G401 (cell line): Measurements from ENCODE around the gene TPO. TPM values are rescaled to one million over a fixed set of nuclear protein-coding genes. Genes with fewer than 3 reads are reported as not detected.
"Not testable (repeated sequence)": the region's sequence is repeated elsewhere in the genome, so short reads cannot be mapped to it uniquely, and the experiment has no call there.

Experiments used
- DNase-seq: peaks from one replicate; pipeline ENCODE4 v3.0.0-alpha.2; 2015; ENCODE audit warnings: low spot score
- in situ Hi-C: cut with HindIII; loops from 2 replicates; pipeline ENCODE4 v1.10.0; 2016; ENCODE audit warnings: low sequenced_read_pairs, mixed read lengths
- total RNA-seq: library from RNA; depleted of rRNA; stranded (reverse); fragments of >200 nt; shearing (Covaris generic); gene quantifications from 2 replicates; pipeline ENCODE4 v1.2.3, GENCODE V29; 2014; rRNA removed

The TPO gene
- total RNA-seq = not detected in 2 replicates

- DNase-seq = no peak
- in situ Hi-C loops = no loop called here
Observed at GRCh38 chr2:1413156-1413710, at the start of gene TPO. TSS of gene TPO (plus strand) at chr2:1413463. CDS start at chr2:1414409, 946 bp downstream.

GRCh38 chr2:1366546-1367134 is 46.6 kb upstream of the TPO start:
- in situ Hi-C loops = no loop called here
- DNase-seq = peak; percentile 3

- in situ Hi-C loops = no loop called here
- DNase-seq = no peak
Observed at GRCh38 chr2:1367601-1368000, 45.7 kb upstream of the TPO start.

- no peak for DNase-seq
- in situ Hi-C loops = no loop called here
Observed at GRCh38 chr2:1369905-1370304, 43.4 kb upstream of the TPO start.

GRCh38 chr2:1370461-1370860 is 42.8 kb upstream of the TPO start:
- in situ Hi-C loops = no loop called here
- no peak for DNase-seq

- DNase-seq = no peak
- in situ Hi-C loops = no loop called here
Observed at GRCh38 chr2:1371082-1371481, 42.2 kb upstream of the TPO start.

- DNase-seq = no peak
Observed at GRCh38 chr2:1373830-1374229, 39.4 kb upstream of the TPO start.

GRCh38 chr2:1374287-1374686 is 39.0 kb upstream of the TPO start:
- no peak for DNase-seq
- in situ Hi-C loops = no loop called here

More at GRCh38 chr2:1373830-1374229, 39.4 kb upstream of the TPO start:
- in situ Hi-C loops = no loop called here

GRCh38 chr2:1375794-1376193 is 37.5 kb upstream of the TPO start:
- in situ Hi-C loops = no loop called here
- no peak for DNase-seq

GRCh38 chr2:1377473-1377872 is 35.8 kb upstream of the TPO start:
- in situ Hi-C loops = no loop called here
- DNase-seq = no peak

GRCh38 chr2:1378456-1379150 is 34.7 kb upstream of the TPO start:
- in situ Hi-C loops = no loop called here
- no peak for DNase-seq

GRCh38 chr2:1381644-1382043 is 31.6 kb upstream of the TPO start:
- DNase-seq = no peak
- in situ Hi-C loops = no loop called here

- DNase-seq, in situ Hi-C loops: not testable (repeated sequence)
Observed at GRCh38 chr2:1387954-1388725, 25.1 kb upstream of the TPO start.

GRCh38 chr2:1390118-1390517 is 23.1 kb upstream of the TPO start:
- in situ Hi-C loops, DNase-seq: not testable (repeated sequence)

GRCh38 chr2:1393321-1393720 is 19.9 kb upstream of the TPO start:
- in situ Hi-C loops = no loop called here
- DNase-seq = no peak

- no peak for DNase-seq
- in situ Hi-C loops = no loop called here
Observed at GRCh38 chr2:1394709-1395408, 18.4 kb upstream of the TPO start.

GRCh38 chr2:1397350-1397749 is 15.9 kb upstream of the TPO start:
- DNase-seq = no peak
- in situ Hi-C loops = no loop called here

GRCh38 chr2:1398191-1398590 is 15.1 kb upstream of the TPO start:
- in situ Hi-C loops = no loop called here
- no peak for DNase-seq

- no peak for DNase-seq
- in situ Hi-C loops = no loop called here
Observed at GRCh38 chr2:1400943-1401735, 12.1 kb upstream of the TPO start.
